NCI-H2227 (cell line): ENCODE results near the gene SULT4A1.
A peak's percentile ranks its signal among the peaks of the same experiment; 100 is the strongest.
"Not testable (repeated sequence)": the region's sequence is repeated elsewhere in the genome, so short reads cannot be mapped to it uniquely, and the experiment has no call there.

Source experiments
- DNase-seq: peaks from one replicate; lab custom pipeline; 2025; ENCODE audit not compliant: unreplicated experiment; lab: John Stamatoyannopoulos, UW

Gene SULT4A1

GRCh38 chr22:43887391-43887790, 25.1 kb upstream of the SULT4A1 start:
- no peak for DNase-seq

GRCh38 chr22:43886231-43886630, 23.9 kb upstream of the SULT4A1 start:
- DNase-seq = no peak

GRCh38 chr22:43885786-43886185, 23.5 kb upstream of the SULT4A1 start:
- DNase-seq = no peak

GRCh38 chr22:43885319-43885671, 23.0 kb upstream of the SULT4A1 start:
- DNase-seq = no peak

GRCh38 chr22:43884600-43885318, 22.4 kb upstream of the SULT4A1 start:
- peak; percentile 46 for DNase-seq

GRCh38 chr22:43883719-43884415, 21.6 kb upstream of the SULT4A1 start:
- no peak for DNase-seq

GRCh38 chr22:43883012-43883661, 20.8 kb upstream of the SULT4A1 start:
- DNase-seq = peak; percentile 64

GRCh38 chr22:43882122-43882767, 19.9 kb upstream of the SULT4A1 start:
- DNase-seq = no peak

- no peak for DNase-seq
These were observed 19.1 kb upstream of the SULT4A1 start for GRCh38 chr22:43881091-43882061.

GRCh38 chr22:43880541-43880991, 18.3 kb upstream of the SULT4A1 start:
- DNase-seq = no peak

GRCh38 chr22:43879901-43880540, 17.7 kb upstream of the SULT4A1 start:
- DNase-seq = no peak

- no peak for DNase-seq
These were observed 16.7 kb upstream of the SULT4A1 start for GRCh38 chr22:43878831-43879550.

- no peak for DNase-seq
These were observed 15.9 kb upstream of the SULT4A1 start for GRCh38 chr22:43878079-43878795.

- no peak for DNase-seq
These were observed 14.7 kb upstream of the SULT4A1 start for GRCh38 chr22:43876866-43877509.

- no peak for DNase-seq
These were observed 7.5 kb upstream of the SULT4A1 start for GRCh38 chr22:43869799-43870198.

GRCh38 chr22:43869001-43869400, 6.7 kb upstream of the SULT4A1 start:
- DNase-seq = not testable (repeated sequence)

GRCh38 chr22:43867839-43868635, 5.7 kb upstream of the SULT4A1 start:
- DNase-seq = no peak

- DNase-seq = no peak
These were observed 529 bp upstream of the SULT4A1 start for GRCh38 chr22:43862882-43863202.
